NCI-H2196 (cell line): ENCODE results near the gene MAP2K5.

Experiments used
- DNase-seq: peaks from one replicate; lab custom pipeline; 2025; ENCODE audit not compliant: unreplicated experiment; lab: John Stamatoyannopoulos, UW

MAP2K5 gene

GRCh38 chr15:67801926-67802914 is 259.7 kb downstream of the MAP2K5 start:
- DNase-seq, result no peak

GRCh38 chr15:67803299-67803698 is 260.8 kb downstream of the MAP2K5 start:
- no peak for DNase-seq

DNA sequence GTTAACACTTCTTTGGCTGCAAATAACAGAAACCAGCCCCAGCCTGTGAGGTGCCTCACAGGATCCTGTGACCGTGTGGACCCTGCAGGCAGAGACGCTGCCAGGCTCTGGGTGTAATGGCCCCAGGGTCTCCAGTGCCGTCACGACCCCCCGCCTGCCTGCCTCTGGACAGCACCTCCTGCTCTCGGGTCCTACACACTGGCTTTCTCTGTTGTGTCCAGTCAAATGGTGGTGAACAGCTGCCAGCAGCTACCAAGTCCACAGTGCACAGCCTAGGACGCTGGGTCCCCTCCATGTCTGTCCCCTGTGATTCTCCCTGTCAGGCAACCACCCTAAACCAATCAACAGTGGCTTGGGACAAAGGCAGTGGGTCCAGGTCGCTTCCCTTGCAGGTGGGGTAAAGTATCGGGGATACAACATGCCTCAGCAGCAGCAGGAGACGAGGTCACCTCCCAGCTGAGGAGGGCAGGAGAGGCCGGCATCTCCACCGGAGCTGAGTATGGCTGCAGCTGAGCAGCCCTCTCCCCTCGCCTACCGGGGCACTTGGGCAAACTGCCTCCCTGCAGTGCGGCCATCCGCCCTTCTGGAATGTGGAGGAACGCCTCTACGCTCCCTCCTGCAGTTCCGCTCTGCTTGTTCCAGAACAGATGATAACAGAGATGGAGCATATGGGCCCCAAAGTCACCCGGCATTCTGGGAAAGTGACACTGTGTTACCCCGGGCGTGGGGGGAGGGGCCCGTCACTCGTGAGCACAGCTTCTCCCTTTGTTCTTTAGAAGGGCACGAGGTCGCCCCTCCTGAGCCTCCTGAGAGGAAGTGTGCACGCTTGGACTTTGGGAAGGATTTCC is 261.7 kb downstream of the MAP2K5 start:
- no peak for DNase-seq

DNA sequence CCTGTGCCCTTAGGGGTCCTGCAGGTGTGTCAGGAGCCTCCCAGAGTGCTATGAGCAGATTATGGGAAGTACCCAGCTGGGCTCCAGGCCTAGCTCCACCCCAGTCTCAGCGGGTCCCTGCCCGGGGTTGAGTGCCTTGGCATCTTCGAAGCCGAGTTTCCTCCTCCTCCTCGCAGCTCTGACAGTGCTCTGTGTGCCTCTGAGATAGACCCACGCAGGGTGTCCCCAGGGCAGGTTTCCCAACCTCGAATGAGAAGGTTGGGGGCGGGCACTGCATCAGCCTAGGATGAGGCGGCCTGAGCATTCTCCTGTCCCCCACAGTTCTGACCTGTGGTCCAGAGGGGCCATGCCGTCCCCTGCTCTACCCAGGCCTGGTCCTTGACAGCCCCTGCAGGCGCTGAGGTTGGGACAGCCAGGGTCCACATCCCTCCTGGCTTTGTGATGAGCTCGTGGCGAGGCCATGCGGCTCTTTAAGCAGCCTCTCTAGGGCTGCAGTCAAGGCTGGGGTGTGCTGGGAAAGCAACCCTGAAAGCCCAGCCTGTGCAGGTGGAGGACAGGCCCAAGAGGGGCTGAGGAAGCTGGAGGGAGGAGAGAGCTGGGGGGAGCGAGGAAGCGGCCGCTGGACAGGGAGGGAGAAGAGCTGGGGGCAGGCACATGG is 262.6 kb downstream of the MAP2K5 start:
- DNase-seq, result no peak

DNA sequence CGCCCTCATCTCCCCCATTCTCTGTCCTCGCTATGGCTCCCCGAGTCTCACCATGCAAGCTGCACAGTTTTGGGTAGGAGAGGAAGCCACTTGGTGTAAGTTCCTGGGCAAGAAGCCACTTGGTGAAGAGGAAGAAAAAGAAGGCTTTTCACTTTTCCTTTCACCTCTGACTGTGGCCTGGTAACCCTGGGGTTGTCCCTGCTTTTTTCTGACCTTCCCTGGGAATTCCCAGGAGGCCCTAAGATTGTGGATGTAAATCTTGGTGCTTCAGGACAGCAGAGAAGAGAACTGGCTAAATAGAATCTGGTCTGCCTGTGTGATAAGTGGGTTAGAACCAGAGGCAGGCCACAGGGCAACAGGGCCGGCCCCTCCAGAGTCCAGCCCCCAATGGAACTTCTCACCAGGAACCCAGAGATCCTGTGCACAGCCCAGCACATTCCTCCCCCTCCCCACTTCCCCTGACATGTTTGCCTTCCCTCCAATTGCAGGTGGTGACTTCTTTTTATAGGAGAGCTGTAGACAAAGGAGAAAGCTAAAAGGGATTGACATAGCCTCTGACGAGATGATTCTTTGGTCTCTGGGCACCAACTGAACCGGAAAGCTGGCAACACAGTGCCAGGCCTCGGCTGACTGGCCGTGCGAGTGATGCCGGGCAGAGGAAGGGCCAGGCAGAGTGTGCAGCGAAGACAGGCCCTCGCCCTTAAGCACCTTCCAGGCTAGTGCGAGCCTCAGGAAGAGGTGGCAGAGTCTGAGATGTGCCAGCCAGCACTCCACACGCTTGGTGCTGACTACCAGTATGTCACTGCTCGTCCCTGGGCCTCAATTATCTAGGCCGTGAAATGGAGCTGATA is 263.4 kb downstream of the MAP2K5 start:
- DNase-seq, result peak; percentile 6

DNA sequence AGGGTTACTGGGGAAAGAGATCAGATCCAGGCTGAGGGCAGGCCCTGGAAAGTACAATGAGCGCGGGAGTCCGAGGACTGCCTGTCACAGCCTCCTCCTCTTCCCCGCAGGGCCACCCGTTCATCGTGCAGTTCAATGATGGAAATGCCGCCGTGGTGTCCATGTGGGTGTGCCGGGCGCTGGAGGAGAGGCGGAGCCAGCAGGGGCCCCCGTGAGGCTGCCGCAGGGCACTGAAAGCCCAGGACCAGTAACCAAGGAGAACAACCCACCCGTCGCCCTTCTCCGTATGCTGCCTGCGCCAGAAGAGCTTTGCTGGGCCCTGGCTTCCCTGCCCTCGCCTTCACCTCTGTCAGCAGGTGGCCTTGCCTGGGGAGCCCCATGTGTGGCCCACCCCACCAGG is 264.0 kb downstream of the MAP2K5 start:
- DNase-seq, result no peak

- DNase-seq, result no peak
Measured at GRCh38 chr15:67807141-67807540, 264.6 kb downstream of the MAP2K5 start.

- DNase-seq, result no peak
Measured at GRCh38 chr15:67807836-67808235, 265.3 kb downstream of the MAP2K5 start.

- DNase-seq, result no peak
Measured at GRCh38 chr15:67808821-67809220, 266.3 kb downstream of the MAP2K5 start.

- no peak for DNase-seq
Measured at GRCh38 chr15:67809441-67809840, 266.9 kb downstream of the MAP2K5 start.

- DNase-seq, result no peak
Measured at GRCh38 chr15:67809866-67810265, 267.4 kb downstream of the MAP2K5 start.

DNA sequence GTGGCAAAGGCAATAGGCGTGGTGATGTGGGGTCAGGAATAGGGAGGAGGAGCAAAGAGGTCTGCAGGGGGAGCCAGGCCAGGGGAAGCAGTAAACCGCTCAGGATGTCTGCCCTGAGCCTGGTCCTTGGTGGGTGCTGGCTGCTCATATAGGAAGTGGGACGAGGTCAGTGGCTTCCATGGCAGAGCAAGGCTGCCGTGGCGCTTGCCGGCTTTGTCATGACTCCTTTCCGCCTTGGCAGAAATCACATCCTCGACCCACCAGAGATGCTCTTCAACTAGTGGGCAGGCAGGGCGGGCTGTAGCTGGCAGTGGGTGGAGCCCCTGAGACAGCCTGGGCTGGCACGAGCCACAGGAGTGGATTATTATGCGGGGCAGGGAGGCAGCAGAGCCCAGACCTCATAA is 269.7 kb downstream of the MAP2K5 start:
- DNase-seq, result no peak

- DNase-seq, result no peak
Measured at GRCh38 chr15:67813104-67813634, 270.7 kb downstream of the MAP2K5 start.

DNA sequence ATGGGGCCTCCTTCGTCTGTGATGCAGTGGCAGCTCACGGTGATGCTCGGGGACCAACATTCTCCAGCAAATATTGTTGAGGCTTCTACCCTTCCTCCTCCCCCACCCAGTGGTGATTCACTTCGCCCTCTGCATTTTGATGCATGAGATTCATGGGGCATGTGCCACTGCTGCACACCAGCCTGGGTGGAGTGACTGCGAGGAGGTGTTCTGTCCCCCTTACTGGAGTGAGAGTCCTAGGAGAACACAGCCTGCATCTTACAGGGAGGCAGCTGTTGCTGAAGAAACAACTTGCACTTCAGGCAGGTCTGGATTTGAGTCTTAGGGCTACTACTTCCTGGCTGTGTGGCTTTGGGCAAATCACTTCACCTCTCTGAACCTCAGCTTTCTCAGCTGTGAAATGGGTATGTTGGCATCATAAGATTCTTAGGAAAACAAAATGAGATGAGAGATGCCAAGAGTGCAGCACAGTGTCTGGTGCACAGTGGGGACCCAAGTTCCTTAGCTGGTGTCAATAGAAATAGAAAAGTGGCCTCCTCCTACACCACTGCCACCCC is 272.6 kb downstream of the MAP2K5 start:
- no peak for DNase-seq

DNA sequence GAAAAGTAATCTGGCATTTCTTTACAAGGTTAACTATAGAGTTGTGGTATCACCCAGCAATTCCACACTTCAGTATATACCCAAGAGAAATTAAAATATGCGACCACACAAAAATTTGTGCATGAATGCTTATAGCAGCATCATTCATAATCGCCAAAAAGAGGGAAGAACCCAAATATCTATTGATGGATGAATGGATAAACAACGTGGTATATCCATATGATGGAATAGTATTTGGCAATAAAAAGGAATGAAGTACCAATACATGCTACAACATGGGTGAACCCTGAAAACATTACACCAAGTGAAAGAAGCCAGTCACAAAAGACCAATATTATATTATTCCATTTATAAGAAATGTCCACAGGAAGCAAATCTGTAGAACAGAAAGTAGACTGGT is 274.2 kb downstream of the MAP2K5 start:
- DNase-seq, result no peak

DNA sequence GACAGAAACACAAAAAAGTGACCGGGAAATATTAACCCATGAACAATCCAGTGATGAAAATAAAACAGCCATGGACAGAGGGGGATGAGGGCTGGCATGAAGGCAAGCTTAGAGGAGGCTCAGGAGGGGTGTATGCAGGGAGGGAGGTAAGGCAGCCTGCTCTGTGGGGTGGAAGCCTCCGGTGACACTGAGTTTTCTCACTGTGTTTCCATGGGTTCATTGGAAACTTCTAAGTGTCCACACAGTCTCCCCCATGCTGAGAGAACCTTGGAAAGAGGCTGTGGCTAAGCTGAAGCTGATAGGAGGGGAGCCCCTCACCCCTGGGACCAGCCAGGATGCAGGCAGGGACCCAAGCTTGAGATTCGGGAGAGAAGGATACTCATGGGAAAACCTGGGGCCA is 276.0 kb downstream of the MAP2K5 start:
- DNase-seq, result no peak

DNA sequence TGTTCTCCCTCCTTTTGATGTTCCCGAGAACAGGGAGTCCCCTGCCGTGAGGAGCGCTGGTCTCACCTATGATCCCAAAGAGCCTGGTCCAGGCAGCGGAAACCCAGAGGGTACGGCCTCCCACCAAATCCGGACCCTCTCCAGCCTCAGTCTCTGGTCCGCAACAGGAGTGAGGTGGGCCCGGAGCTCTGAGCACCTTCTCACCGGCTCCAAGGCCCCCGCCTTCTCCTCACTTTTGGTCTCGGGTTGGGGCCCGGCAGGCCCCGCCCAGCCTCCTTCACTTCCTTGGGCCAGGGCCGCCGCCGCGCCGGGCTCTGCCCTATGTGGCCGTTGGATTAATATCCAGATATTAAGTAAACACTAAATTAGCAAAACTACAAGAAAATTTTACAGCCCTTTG is 277.1 kb downstream of the MAP2K5 start:
- DNase-seq, result no peak

- no peak for DNase-seq
Measured at GRCh38 chr15:67820122-67820991, 277.9 kb downstream of the MAP2K5 start.
